K562 (cell line): ENCODE data around the gene HES5. TPM values are rescaled to one million over a fixed set of nuclear protein-coding genes. Genes with fewer than 3 reads are reported as not detected.

ENCODE experiments used
- CREM ChIP-seq: IDR thresholded peaks from 2 replicates; pipeline ENCODE4 v1.6.1; 2014; ENCODE audit warnings: antibody characterized with exemption, low read depth
- ELF4 ChIP-seq: fragments of 450-650 bp; formaldehyde crosslinking; IDR thresholded peaks from 2 replicates; pipeline ENCODE4 v1.4.0; 2022; ENCODE audit warnings: missing genetic modification characterization
- GTF2E2 ChIP-seq: fragments of 200-800 bp; sonication (Bioruptor generic); IDR thresholded peaks from 2 replicates; pipeline ENCODE4 v1.6.1; 2016; ENCODE audit warnings: missing genetic modification characterization, missing compliant biosample characterization
- IFI16 ChIP-seq: fragments of 250-450 bp; sonication (Bioruptor Pico); IDR thresholded peaks from 2 replicates; pipeline ENCODE4 v2.1.2; 2022; ENCODE audit warnings: mild to moderate bottlenecking, inconsistent platforms
- NUFIP1 ChIP-seq: fragments of 450-650 bp; IDR thresholded peaks from 2 replicates; pipeline ENCODE4 v1.6.1; 2018; ENCODE audit not compliant: partially characterized antibody
- PTBP1 ChIP-seq: fragments of 200-400 bp; formaldehyde crosslinking; IDR thresholded peaks from 2 replicates; pipeline ENCODE4 v1.6.1; 2017; ENCODE audit warnings: low read depth, low read length
- SNIP1 ChIP-seq: fragments of 450-650 bp; IDR thresholded peaks from 2 replicates; pipeline ENCODE4 v1.7.1; 2017; ENCODE audit warnings: low read depth, mild to moderate bottlenecking
- TBP ChIP-seq: optimal IDR thresholded peaks from 2 replicates; pipeline ENCODE3; 2011; ENCODE audit warnings: low read depth, low read length, improper control_type of control experiment
- TCF15 ChIP-seq: fragments of 250-450 bp; sonication (Bioruptor Pico); IDR thresholded peaks from 2 replicates; pipeline ENCODE4 v1.8.0; 2022; ENCODE audit warnings: moderate library complexity, mild to moderate bottlenecking, inconsistent platforms
- ZBTB43 ChIP-seq: sonication (generic); formaldehyde crosslinking; IDR thresholded peaks from 2 replicates; pipeline ENCODE4 v1.8.0; 2023; ENCODE audit warnings: mild to moderate bottlenecking, missing genetic modification reagents
- ZC3H11A ChIP-seq: IDR thresholded peaks from 2 replicates; pipeline ENCODE4 v1.6.1; 2012; ENCODE audit warnings: low read depth, low read length, improper control_type of control experiment
- ZNF12 ChIP-seq: sonication (generic); formaldehyde crosslinking; IDR thresholded peaks from 2 replicates; pipeline ENCODE4 v1.4.0; 2020; ENCODE audit warnings: mild to moderate bottlenecking, missing genetic modification reagents
- ZNF316 ChIP-seq: fragments of 450-650 bp; IDR thresholded peaks from 2 replicates; pipeline ENCODE4 v1.6.1; 2016
- ZNF76 ChIP-seq: fragments of 250-450 bp; sonication (Bioruptor Pico); IDR thresholded peaks from 2 replicates; pipeline ENCODE4 v1.4.0; 2020; ENCODE audit warnings: mild to moderate bottlenecking, moderate library complexity, borderline replicate concordance
- polyA plus RNA-seq, 8 experiments: library from polyadenylated mRNA; depleted of rRNA in 4 of 8; stranded (reverse) in 5 of 8; unstranded in 3 of 8; fragments of >200 nt; fragmentation: Nextera tagmentation in 2 of 8; fragmentation: Illumina TruSeq in 1 of 8; extraction: Ambion mirVana in 2 of 8; extraction: Trizol in 1 of 8; gene quantifications; 2 replicates each; pipeline versions ENCODE4 v1.2.1 to v1.2.3, GENCODE V29; 2011 to 2014; ENCODE audit warnings: inconsistent platforms in 1 of 8, missing spikeins in 1 of 8
- total RNA-seq, 7 experiments: library from RNA; depleted of rRNA in 6 of 7; stranded (reverse); fragments of >200 nt in 6 of 7; fragmentation: Illumina TruSeq in 2 of 7; extraction: Trizol in 2 of 7; gene quantifications; 2 replicates each; pipeline versions ENCODE4 v1.2.1 to v1.2.3, GENCODE V29; 2011 to 2021; ENCODE audit warnings: low replicate concordance in 1 of 7
- TF ChIP-seq, protein P1 (sequence below), 2 experiments: IDR thresholded peaks; 2 replicates each; pipeline ENCODE4 v1.6.1; 2012; ENCODE audit warnings: improper control_type of control experiment in 2 of 2, low read depth in 2 of 2, low read length in 2 of 2, borderline replicate concordance in 1 of 2
- TF ChIP-seq, protein P2 (sequence below): sonication (generic); formaldehyde crosslinking; IDR thresholded peaks from 2 replicates; pipeline ENCODE4 v1.8.1; 2023; ENCODE audit warnings: mild to moderate bottlenecking, missing genetic modification reagents, moderate library complexity
- TF ChIP-seq, protein P3 (sequence below), 2 experiments: fragments of 450-650 bp; conservative IDR thresholded peaks; 2 replicates each; pipeline ENCODE4 v1.6.1; 2017; ENCODE audit warnings: mild to moderate bottlenecking in 2 of 2, moderate library complexity in 2 of 2
- TF ChIP-seq, protein P4 (sequence below): fragments of 450-650 bp; IDR thresholded peaks from 2 replicates; pipeline ENCODE4 v1.6.1; 2016; ENCODE audit warnings: missing biosample characterization, missing genetic modification characterization
- TF ChIP-seq, protein P5 (sequence below): fragments of 450-650 bp; IDR thresholded peaks from 2 replicates; pipeline ENCODE4 v1.6.1; 2018; ENCODE audit warnings: mild to moderate bottlenecking, low read depth; ENCODE audit not compliant: partially characterized antibody

Gene HES5
- total and polyA plus RNA-seq, 9 of the 15 experiments (the other 6 are each of a cell fraction or from before 2014, with no cell fraction given): not detected

DNA sequence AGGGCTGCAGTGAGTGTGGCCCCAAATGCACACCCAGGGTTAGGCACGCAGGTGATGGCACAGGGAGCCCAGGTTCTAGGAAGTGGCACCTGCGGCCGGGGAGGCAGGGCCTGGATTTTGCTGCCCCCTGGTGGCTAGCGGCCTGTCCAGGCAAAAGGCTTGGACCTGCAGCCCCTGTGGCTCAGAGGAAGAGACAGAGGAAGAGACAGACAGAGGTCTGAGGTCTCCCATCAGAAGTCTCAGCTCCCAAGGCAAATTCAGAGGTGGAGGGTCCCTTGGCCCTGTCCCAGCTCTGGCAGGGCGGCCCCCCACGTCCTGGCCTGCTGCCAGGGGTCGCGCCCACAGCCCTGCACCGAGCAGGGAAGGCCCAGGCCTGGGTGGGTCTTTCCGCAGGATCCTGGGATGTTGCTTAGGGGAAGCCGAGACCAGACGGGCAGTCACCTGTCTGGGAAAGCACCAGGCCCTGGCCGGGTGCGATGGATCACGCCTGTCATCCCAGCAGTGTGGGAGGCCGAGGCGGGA lies 18.1 kb upstream of the HES5 start (continued):
- TF ChIP-seq ZNF12 (CRISPR knock-in tag) (peak; percentile 45; the same call in 1 of the 2 replicates), ZNF316 (no peak), ZC3H11A (no peak), ZNF76 (CRISPR knock-in tag) (no peak), TBP (no peak), NUFIP1 (no peak), SNIP1 (no peak), ZBTB43 (CRISPR knock-in tag) (no peak), TCF15 (CRISPR knock-in tag) (no peak), CREM (0 out of 2 replicates have a peak, but pooled peaks have one; percentile 35), PTBP1 (no peak), GTF2E2 (no peak), ELF4 (0 out of 2 replicates have a peak, but pooled peaks have one; percentile 21), IFI16 (CRISPR knock-in tag) (no peak)
- TF ChIP-seq, protein P1, sequence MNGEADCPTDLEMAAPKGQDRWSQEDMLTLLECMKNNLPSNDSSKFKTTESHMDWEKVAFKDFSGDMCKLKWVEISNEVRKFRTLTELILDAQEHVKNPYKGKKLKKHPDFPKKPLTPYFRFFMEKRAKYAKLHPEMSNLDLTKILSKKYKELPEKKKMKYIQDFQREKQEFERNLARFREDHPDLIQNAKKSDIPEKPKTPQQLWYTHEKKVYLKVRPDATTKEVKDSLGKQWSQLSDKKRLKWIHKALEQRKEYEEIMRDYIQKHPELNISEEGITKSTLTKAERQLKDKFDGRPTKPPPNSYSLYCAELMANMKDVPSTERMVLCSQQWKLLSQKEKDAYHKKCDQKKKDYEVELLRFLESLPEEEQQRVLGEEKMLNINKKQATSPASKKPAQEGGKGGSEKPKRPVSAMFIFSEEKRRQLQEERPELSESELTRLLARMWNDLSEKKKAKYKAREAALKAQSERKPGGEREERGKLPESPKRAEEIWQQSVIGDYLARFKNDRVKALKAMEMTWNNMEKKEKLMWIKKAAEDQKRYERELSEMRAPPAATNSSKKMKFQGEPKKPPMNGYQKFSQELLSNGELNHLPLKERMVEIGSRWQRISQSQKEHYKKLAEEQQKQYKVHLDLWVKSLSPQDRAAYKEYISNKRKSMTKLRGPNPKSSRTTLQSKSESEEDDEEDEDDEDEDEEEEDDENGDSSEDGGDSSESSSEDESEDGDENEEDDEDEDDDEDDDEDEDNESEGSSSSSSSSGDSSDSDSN (IDR thresholded peaks at IDR 0.05; ENCODE audit: borderline replicate concordance in 1 of 2, low read depth in 2 of 2, low read length in 2 of 2): no peak
- TF ChIP-seq, protein P2, sequence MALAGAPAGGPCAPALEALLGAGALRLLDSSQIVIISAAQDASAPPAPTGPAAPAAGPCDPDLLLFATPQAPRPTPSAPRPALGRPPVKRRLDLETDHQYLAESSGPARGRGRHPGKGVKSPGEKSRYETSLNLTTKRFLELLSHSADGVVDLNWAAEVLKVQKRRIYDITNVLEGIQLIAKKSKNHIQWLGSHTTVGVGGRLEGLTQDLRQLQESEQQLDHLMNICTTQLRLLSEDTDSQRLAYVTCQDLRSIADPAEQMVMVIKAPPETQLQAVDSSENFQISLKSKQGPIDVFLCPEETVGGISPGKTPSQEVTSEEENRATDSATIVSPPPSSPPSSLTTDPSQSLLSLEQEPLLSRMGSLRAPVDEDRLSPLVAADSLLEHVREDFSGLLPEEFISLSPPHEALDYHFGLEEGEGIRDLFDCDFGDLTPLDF (CRISPR knock-in tag): 0 out of 2 replicates have a peak, but pooled peaks have one; percentile 52
- TF ChIP-seq, protein P3, sequence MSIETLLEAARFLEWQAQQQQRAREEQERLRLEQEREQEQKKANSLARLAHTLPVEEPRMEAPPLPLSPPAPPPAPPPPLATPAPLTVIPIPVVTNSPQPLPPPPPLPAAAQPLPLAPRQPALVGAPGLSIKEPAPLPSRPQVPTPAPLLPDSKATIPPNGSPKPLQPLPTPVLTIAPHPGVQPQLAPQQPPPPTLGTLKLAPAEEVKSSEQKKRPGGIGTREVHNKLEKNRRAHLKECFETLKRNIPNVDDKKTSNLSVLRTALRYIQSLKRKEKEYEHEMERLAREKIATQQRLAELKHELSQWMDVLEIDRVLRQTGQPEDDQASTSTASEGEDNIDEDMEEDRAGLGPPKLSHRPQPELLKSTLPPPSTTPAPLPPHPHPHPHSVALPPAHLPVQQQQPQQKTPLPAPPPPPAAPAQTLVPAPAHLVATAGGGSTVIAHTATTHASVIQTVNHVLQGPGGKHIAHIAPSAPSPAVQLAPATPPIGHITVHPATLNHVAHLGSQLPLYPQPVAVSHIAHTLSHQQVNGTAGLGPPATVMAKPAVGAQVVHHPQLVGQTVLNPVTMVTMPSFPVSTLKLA (conservative IDR thresholded peaks at IDR 0.05): no peak; a peak in 1 of 4 replicates
- TF ChIP-seq, protein P4, sequence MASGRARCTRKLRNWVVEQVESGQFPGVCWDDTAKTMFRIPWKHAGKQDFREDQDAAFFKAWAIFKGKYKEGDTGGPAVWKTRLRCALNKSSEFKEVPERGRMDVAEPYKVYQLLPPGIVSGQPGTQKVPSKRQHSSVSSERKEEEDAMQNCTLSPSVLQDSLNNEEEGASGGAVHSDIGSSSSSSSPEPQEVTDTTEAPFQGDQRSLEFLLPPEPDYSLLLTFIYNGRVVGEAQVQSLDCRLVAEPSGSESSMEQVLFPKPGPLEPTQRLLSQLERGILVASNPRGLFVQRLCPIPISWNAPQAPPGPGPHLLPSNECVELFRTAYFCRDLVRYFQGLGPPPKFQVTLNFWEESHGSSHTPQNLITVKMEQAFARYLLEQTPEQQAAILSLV: no peak
- TF ChIP-seq, protein P5, sequence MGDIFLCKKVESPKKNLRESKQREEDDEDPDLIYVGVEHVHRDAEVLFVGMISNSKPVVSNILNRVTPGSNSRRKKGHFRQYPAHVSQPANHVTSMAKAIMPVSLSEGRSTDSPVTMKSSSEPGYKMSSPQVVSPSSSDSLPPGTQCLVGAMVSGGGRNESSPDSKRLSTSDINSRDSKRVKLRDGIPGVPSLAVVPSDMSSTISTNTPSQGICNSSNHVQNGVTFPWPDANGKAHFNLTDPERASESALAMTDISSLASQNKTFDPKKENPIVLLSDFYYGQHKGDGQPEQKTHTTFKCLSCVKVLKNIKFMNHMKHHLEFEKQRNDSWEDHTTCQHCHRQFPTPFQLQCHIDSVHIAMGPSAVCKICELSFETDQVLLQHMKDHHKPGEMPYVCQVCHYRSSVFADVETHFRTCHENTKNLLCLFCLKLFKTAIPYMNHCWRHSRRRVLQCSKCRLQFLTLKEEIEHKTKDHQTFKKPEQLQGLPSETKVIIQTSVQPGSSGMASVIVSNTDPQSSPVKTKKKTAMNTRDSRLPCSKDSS: no peak
